IMR-90 (cell line): ENCODE results near the gene PKNOX1. TPM values are rescaled to one million over a fixed set of nuclear protein-coding genes. Genes with fewer than 3 reads are reported as not detected.

ENCODE experiments used
- ATAC-seq: fragments of 200-7000 bp; cut with Tn5 transposase; 2 replicates; pipeline ENCODE4 v1.9.1; 2020; ENCODE audit warnings: low read depth, mild to moderate bottlenecking, moderate library complexity
- BruUV-seq: library from RNA; stranded (reverse); fragments of 400-500 nt; replicated peaks from 2 replicates; lab custom pipeline; 2021; lab: Mats Ljungman, UMichigan
- CTCF ChIA-PET: fragments of 300-600 bp; formaldehyde crosslinking; extraction: SDS; loops from one replicate; lab custom pipeline; 2021; ENCODE audit warnings: antibody characterized with exemption; lab: Yijun Ruan, JAX
- POLR2A ChIA-PET: fragments of 300-600 bp; sonication (Branson Sonifier 250); formaldehyde crosslinking; loops from one replicate; lab custom pipeline; 2022; ENCODE audit warnings: antibody characterized with exemption; ENCODE audit not compliant: unreplicated experiment; lab: Charles Lee
- DNase-seq: peaks from one replicate; pipeline ENCODE4 v3.0.0; 2013
- H2AFZ ChIP-seq: replicated peaks from 2 replicates; pipeline ENCODE3; 2013; ENCODE audit warnings: low read length, mild to moderate bottlenecking; ENCODE audit not compliant: poor library complexity
- H2AK5ac ChIP-seq: 2 replicates; pipeline ENCODE4 v1.6.1; 2013; ENCODE audit warnings: low read depth, low read length, inconsistent platforms
- H2AK9ac ChIP-seq: replicated peaks from 2 replicates; pipeline ENCODE3; 2013; ENCODE audit warnings: mild to moderate bottlenecking, low read depth, low read length, moderate library complexity; ENCODE audit not compliant: poor library complexity
- H2BK120ac ChIP-seq: 2 replicates; pipeline ENCODE4 v1.6.1; 2013; ENCODE audit warnings: low read depth, low read length, inconsistent platforms
- H2BK15ac ChIP-seq: 3 replicates; pipeline ENCODE4 v1.6.1; 2013; ENCODE audit warnings: low read depth, low read length, inconsistent platforms
- H2BK20ac ChIP-seq: 2 replicates; pipeline ENCODE4 v1.6.1; 2013; ENCODE audit warnings: low read depth, mild to moderate bottlenecking, inconsistent platforms, low read length, moderate library complexity
- H2BK5ac ChIP-seq: 2 replicates; pipeline ENCODE4 v1.6.1; 2013; ENCODE audit warnings: mild to moderate bottlenecking, low read depth, low read length, inconsistent platforms; ENCODE audit not compliant: poor library complexity, severe bottlenecking
- H3K14ac ChIP-seq: replicated peaks from 2 replicates; pipeline ENCODE4 v1.6.1; 2013; ENCODE audit warnings: low read depth, low read length, inconsistent platforms
- H3K18ac ChIP-seq: 2 replicates; pipeline ENCODE4 v1.6.1; 2013; ENCODE audit warnings: low read depth, low read length, control low read depth
- H3K23ac ChIP-seq: 2 replicates; pipeline ENCODE4 v1.6.1; 2013; ENCODE audit warnings: low read depth, low read length, inconsistent platforms
- H3K27ac ChIP-seq: 2 replicates; pipeline ENCODE4 v1.5.1; 2013; ENCODE audit warnings: mild to moderate bottlenecking, control low read depth, low read length; ENCODE audit not compliant: insufficient read depth
- H3K27me3 ChIP-seq: 2 replicates; pipeline ENCODE4 v1.6.1; 2013; ENCODE audit warnings: low read length; ENCODE audit not compliant: control insufficient read depth, insufficient read depth
- H3K36me3 ChIP-seq: 2 replicates; pipeline ENCODE4 v1.6.1; 2013; ENCODE audit warnings: low read length, mixed read lengths; ENCODE audit not compliant: control insufficient read depth, insufficient read depth
- H3K4ac ChIP-seq: 2 replicates; pipeline ENCODE4 v1.6.1; 2013; ENCODE audit warnings: low read depth, low read length, inconsistent platforms
- H3K4me1 ChIP-seq: 2 replicates; pipeline ENCODE4 v1.6.1; 2013; ENCODE audit warnings: low read length, mixed read lengths; ENCODE audit not compliant: control insufficient read depth, insufficient read depth
- H3K4me2 ChIP-seq: 2 replicates; pipeline ENCODE4 v1.6.1; 2013; ENCODE audit warnings: low read depth, mild to moderate bottlenecking, control low read depth, low read length, moderate library complexity
- H3K4me3 ChIP-seq: 2 replicates; pipeline ENCODE4 v1.5.1; 2013; ENCODE audit warnings: low read depth, mild to moderate bottlenecking, control low read depth, low read length, moderate library complexity; ENCODE audit not compliant: insufficient read depth
- H3K56ac ChIP-seq: 2 replicates; pipeline ENCODE4 v1.6.1; 2013; ENCODE audit warnings: low read length, inconsistent platforms; ENCODE audit not compliant: insufficient read depth; ENCODE audit errors: extremely low read depth
- H3K79me1 ChIP-seq, 2 experiments: 2 replicates each; pipeline ENCODE4 v1.6.1; 2013; ENCODE audit warnings: low read length in 2 of 2, inconsistent platforms in 1 of 2, low read depth in 1 of 2
- H3K9ac ChIP-seq: 2 replicates; pipeline ENCODE4 v1.6.1; 2013; ENCODE audit warnings: low read depth, low read length, control low read depth
- H3K9me1 ChIP-seq: 2 replicates; pipeline ENCODE4 v1.6.1; 2013; ENCODE audit warnings: low read length, inconsistent platforms; ENCODE audit not compliant: insufficient read depth
- H3K9me3 ChIP-seq: 2 replicates; pipeline ENCODE4 v1.6.1; 2013; ENCODE audit warnings: low read length; ENCODE audit not compliant: control insufficient read depth, insufficient read depth
- H4K20me1 ChIP-seq: 2 replicates; pipeline ENCODE4 v1.6.1; 2013; ENCODE audit warnings: low read length, inconsistent platforms; ENCODE audit not compliant: insufficient read depth
- H4K5ac ChIP-seq: 2 replicates; pipeline ENCODE4 v1.6.1; 2013; ENCODE audit warnings: mild to moderate bottlenecking, low read depth, low read length, control low read depth
- H4K8ac ChIP-seq, 2 experiments: 2 replicates each; pipeline ENCODE4 v1.6.1; 2013; ENCODE audit warnings: low read depth in 2 of 2, low read length in 2 of 2, control low read depth in 1 of 2, inconsistent platforms in 1 of 2
- H4K91ac ChIP-seq: 2 replicates; pipeline ENCODE4 v1.6.1; 2013; ENCODE audit warnings: low read depth, low read length, inconsistent platforms; ENCODE audit not compliant: insufficient read depth
- RCOR1 ChIP-seq: IDR thresholded peaks from 2 replicates; pipeline ENCODE4 v1.6.1; 2012; ENCODE audit warnings: mild to moderate bottlenecking, low read length, improper control_type of control experiment; ENCODE audit not compliant: insufficient replicate concordance
- RFX5 ChIP-seq: IDR thresholded peaks from 2 replicates; pipeline ENCODE4 v1.8.0; 2012; ENCODE audit warnings: low read depth, mild to moderate bottlenecking, low read length, moderate library complexity
- WGBS, 2 experiments: methylation state at CpG; one replicate each; pipeline versions ENCODE4 v1.1.5 to v1.1.7; 2013; ENCODE audit warnings: missing lambda C conversion rate in 2 of 2; ENCODE audit not compliant: insufficient read length in 1 of 2; ENCODE audit errors: extremely low coverage in 2 of 2; 5-methylcytosine and 5-hydroxymethylcytosine counted together
- dilution Hi-C: fragments of 300-500 bp; cut with HindIII; formaldehyde crosslinking; loops from one replicate; pipeline ENCODE4 v1.14.3; 2018; ENCODE audit warnings: low sequenced_read_pairs; ENCODE audit not compliant: unreplicated experiment
- in situ Hi-C: fragments of 300-500 bp; cut with MboI; formaldehyde crosslinking; loops from 3 replicates; pipeline ENCODE4 v1.14.3; 2019; ENCODE audit warnings: low sequenced_read_pairs, inconsistent platforms, mixed read lengths
- intact Hi-C: fragments of 100-400 bp; cut with micrococcal nuclease; formaldehyde crosslinking; loops from 2 replicates; pipeline ENCODE4 v1.10.0; 2022
- polyA plus RNA-seq, 3 experiments: library from polyadenylated mRNA; depleted of rRNA; stranded (reverse); fragments of >200 nt; gene quantifications; 2 replicates each; pipeline ENCODE4 v1.2.3, GENCODE V29; 2012; ENCODE audit warnings: low replicate concordance in 1 of 3
- total RNA-seq: library from RNA; depleted of rRNA; stranded (reverse); fragments of >200 nt; gene quantifications from 2 replicates; pipeline ENCODE4 v1.2.3, GENCODE V29; 2012
- TF ChIP-seq, protein P1 (sequence below): fragments of 150-350 bp; IDR thresholded peaks from 2 replicates; pipeline ENCODE4 v1.6.1; 2017; ENCODE audit warnings: mild to moderate bottlenecking, antibody characterized with exemption, low read length, low read depth

Gene PKNOX1
- total and polyA plus RNA-seq, 2 of the 4 experiments (the other 2 are of a cell fraction) = 35.0 to 61.0 TPM

GRCh38 chr21:43020771-43021170, 46.4 kb downstream of the PKNOX1 start:
- H2BK20ac ChIP-seq = no peak overlapping the region
- POLR2A ChIA-PET = no interaction called here
- ATAC-seq = no peak
- H3K4ac ChIP-seq = no peak overlapping the region
- H3K23ac ChIP-seq = no peak overlapping the region
- no peak overlapping the region for H2BK120ac ChIP-seq
- H3K4me3 ChIP-seq = no peak overlapping the region
- no peak overlapping the region for H3K14ac ChIP-seq
- H3K27ac ChIP-seq = no peak overlapping the region
- no peak overlapping the region for H4K5ac ChIP-seq
- peaks cover 0 to 43% of the 10 kb centered on the region in 2 experiments; a peak in 3 of 4 replicates for H3K79me1 ChIP-seq
- H3K27me3 ChIP-seq = no peaks in the 10 kb centered on the region
- H3K56ac ChIP-seq = no peak overlapping the region
- H2AK5ac ChIP-seq = no peak overlapping the region
- 93% methylated on average over 4 of the region's 6 CpGs; no CpG with 5 or more reads in 1 of the 2 experiments for WGBS, 2 experiments
- peaks cover 57% of the 10 kb centered on the region for H3K36me3 ChIP-seq
- no peak overlapping the region for H4K8ac ChIP-seq
- TF ChIP-seq RFX5 (no peak), RCOR1 (no peak)
- TF ChIP-seq, protein P1, sequence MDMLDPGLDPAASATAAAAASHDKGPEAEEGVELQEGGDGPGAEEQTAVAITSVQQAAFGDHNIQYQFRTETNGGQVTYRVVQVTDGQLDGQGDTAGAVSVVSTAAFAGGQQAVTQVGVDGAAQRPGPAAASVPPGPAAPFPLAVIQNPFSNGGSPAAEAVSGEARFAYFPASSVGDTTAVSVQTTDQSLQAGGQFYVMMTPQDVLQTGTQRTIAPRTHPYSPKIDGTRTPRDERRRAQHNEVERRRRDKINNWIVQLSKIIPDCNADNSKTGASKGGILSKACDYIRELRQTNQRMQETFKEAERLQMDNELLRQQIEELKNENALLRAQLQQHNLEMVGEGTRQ = no peak
- H2BK15ac ChIP-seq = no peak overlapping the region
- no peak overlapping the region for H3K4me2 ChIP-seq
- in situ Hi-C loops = no loop called here
- no peaks in the 10 kb centered on the region for H4K20me1 ChIP-seq
- H3K4me1 ChIP-seq = peaks cover 8% of the 10 kb centered on the region
- H2BK5ac ChIP-seq = no peak overlapping the region
- intact Hi-C loops = no loop called here
- CTCF ChIA-PET = no interaction called here
- no peaks in the 10 kb centered on the region for H3K9me3 ChIP-seq
- no peak overlapping the region for H4K91ac ChIP-seq
- no peak overlapping the region for H3K9ac ChIP-seq
- no peak for DNase-seq
- H2AK9ac ChIP-seq = no peak overlapping the region
- no TSS peak for BruUV-seq
- no peak overlapping the region for H2AFZ ChIP-seq
- no peak overlapping the region for H3K18ac ChIP-seq
- H3K9me1 ChIP-seq = peaks cover 16% of the 10 kb centered on the region
- dilution Hi-C loops = no loop called here
